DMS114 treated with DMSO at 0.1 percent for 48 hours (cell line): ENCODE results near the gene CPEB1.
"Not testable (repeated sequence)": the region's sequence is repeated elsewhere in the genome, so short reads cannot be mapped to it uniquely, and the experiment has no call there.

Experiments used
- DNase-seq: peaks from one replicate; lab custom pipeline; 2025; ENCODE audit not compliant: unreplicated experiment; lab: John Stamatoyannopoulos, UW

The CPEB1 gene

GRCh38 chr15:82649226-82649999 is 2.2 kb upstream of the CPEB1 start:
- DNase-seq = no peak

- no peak for DNase-seq
These were observed 1.3 kb upstream of the CPEB1 start for GRCh38 chr15:82648257-82649103.

- no peak for DNase-seq
These were observed 683 bp upstream of the CPEB1 start for GRCh38 chr15:82647835-82648256.

GRCh38 chr15:82646250-82647044 is 716 bp downstream of the CPEB1 start:
- no peak for DNase-seq

GRCh38 chr15:82644967-82645852 is 2.0 kb downstream of the CPEB1 start:
- DNase-seq = not testable (repeated sequence)

- DNase-seq = no peak
These were observed 3.2 kb downstream of the CPEB1 start for GRCh38 chr15:82643992-82644391.

- no peak for DNase-seq
These were observed 4.5 kb downstream of the CPEB1 start for GRCh38 chr15:82642656-82643055.

- no peak for DNase-seq
These were observed 5.9 kb downstream of the CPEB1 start for GRCh38 chr15:82641129-82641798.

GRCh38 chr15:82640672-82641071 is 6.5 kb downstream of the CPEB1 start:
- no peak for DNase-seq

GRCh38 chr15:82635798-82636197 is 11.4 kb downstream of the CPEB1 start:
- no peak for DNase-seq

- no peak for DNase-seq
These were observed 17.1 kb downstream of the CPEB1 start for GRCh38 chr15:82630033-82630432.

- no peak for DNase-seq
These were observed 22.0 kb downstream of the CPEB1 start for GRCh38 chr15:82625136-82625535.

- DNase-seq = no peak
These were observed 22.7 kb downstream of the CPEB1 start for GRCh38 chr15:82624438-82624837.

- DNase-seq = no peak
These were observed 23.2 kb downstream of the CPEB1 start for GRCh38 chr15:82624008-82624407.

- DNase-seq = no peak
These were observed 25.2 kb downstream of the CPEB1 start for GRCh38 chr15:82621970-82622369.

GRCh38 chr15:82613747-82614146 is 33.4 kb downstream of the CPEB1 start:
- DNase-seq = no peak

GRCh38 chr15:82611348-82611747 is 35.8 kb downstream of the CPEB1 start:
- DNase-seq = no peak

GRCh38 chr15:82602195-82602594 is 45.0 kb downstream of the CPEB1 start:
- no peak for DNase-seq

- no peak for DNase-seq
These were observed 47.3 kb downstream of the CPEB1 start for GRCh38 chr15:82599862-82600261.

- no peak for DNase-seq
These were observed 49.3 kb downstream of the CPEB1 start for GRCh38 chr15:82597815-82598214.
